GM21737 (cell line): ENCODE measurements around the gene REPIN1.

ENCODE experiments used
- ATAC-seq: cut with Tn5 transposase; IDR thresholded peaks from one replicate; pipeline ENCODE4 v1.9.1; 2021; ENCODE audit warnings: mild to moderate bottlenecking, moderate library complexity; ENCODE audit not compliant: unreplicated experiment

Gene REPIN1

DNA sequence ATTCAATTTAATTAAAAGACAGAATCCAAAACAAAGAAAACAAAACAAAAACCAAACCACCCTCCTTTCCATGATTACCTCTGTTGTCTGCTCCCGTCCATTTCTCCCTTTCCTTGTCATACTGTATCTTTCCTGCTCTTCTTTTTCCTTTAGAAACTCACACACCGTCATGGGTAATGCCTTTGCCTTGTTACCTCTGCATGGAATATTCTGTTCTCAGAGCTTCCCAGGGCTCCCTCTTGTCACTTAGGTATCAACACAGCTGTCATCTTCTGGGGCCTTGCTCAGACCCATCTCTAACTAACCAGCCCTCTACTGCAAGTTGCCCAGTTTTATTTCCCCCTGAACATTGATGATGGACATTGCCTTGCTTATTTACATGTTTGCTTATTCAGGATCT lies 51.6 kb downstream of the REPIN1 start:
- no peak for ATAC-seq

DNA sequence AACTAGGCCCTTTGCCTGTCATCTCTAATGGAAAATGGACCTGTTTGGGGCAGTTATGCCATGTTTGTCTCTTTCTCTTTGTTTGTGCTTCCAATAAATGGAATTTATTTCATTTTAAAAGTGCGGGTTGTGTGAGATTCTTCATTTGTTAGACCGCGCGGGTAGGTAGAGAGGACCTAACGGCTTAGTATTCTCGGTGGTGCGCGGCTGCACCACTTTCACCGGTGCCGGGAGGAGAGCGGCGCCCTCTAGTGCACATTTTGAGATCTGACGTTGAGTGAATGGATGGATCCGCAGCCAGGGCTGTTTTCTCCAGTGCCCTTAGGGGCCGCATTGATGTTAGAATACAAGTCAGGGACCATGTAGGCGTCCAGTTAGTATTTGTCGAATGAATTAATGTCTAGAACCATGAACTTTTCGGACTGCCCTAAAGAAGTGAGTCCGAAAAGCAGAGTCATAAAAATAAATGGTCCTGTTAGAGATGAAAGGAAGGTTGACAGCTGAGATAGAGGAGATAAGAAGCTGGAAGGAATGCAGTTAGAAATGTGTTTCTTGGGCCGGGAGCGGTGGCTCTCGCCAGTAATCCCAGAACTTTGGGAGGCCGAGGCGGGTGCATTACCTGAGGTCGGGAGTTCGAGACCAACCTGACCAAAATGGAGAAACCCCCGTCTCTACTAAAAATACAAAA lies 52.5 kb downstream of the REPIN1 start:
- peak; percentile 97 for ATAC-seq

DNA sequence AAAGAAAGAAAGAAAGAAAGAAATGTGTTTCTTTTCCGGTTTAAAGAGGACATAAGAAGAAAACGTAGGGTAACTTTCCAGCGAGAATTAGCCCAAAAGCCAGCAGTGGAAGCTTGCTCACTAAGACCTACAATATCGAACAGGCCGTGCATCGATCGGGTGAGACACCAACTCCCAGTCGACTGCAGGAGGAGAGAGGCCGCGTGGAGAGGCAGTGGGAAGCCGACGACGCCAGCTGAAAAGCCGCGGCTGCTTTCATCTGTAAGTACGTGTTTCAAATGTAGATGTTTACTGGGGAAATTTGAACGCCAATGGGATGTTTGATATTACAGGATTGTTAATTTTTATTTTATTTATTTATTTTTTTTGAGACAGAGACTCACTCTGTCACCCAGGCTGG lies 53.2 kb downstream of the REPIN1 start:
- no peak for ATAC-seq
